ENCODE results near the gene B3GAT3. TPM values are rescaled to one million over a fixed set of nuclear protein-coding genes. Genes with fewer than 3 reads are reported as not detected.

B3GAT3 gene
- polyA plus RNA-seq, 4 donors = 16.3 to 39.3 (median 30.1) TPM

DNA sequence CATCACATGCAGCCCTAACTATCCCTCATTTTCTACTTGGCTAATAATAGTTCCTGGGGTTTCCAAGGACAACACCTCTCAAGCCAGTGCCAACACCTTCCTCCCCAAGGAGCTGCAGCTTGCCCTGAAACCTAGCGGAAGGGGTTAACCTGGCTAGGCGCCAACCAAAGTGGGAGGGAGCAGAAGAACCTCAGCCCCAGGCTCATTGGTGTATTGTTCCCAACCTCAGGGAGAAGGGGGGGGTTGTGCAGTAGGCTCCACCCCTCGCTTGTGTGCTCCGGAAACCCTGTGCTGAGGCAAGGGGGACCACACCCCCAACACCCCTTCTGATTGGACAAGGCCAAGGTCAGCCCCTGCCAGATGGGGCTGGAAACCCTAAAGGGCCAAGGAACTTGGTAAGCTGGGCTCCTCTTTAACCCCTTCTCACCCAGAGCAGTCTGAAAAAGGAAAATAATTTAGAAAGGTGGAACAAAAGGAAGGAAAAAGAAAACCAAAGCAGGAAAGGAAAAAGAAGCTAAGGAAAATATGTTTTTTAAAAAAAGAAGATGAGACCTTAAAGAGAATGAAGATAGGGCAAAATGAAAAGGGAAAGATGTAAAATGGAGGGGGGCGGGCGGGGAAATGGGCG lies 22.6 kb downstream of the B3GAT3 start:
- H3K4me1 ChIP-seq (ENCODE audit: control insufficient read depth in 3 of 3, insufficient read depth in 2 of 3, low read depth in 1 of 3, low read length in 2 of 3) = peaks cover 6 to 28% (median 6%) of the 10 kb centered on the region in 3 donors
- peaks cover 0 to 8% (median 0%) of the 10 kb centered on the region in 3 donors for H3K27me3 ChIP-seq (ENCODE audit: control insufficient read depth in 3 of 3, insufficient read depth in 3 of 3, low read length in 3 of 3)
- DNase-seq = peak; percentile 89 to 91
- no peaks in the 10 kb centered on the region for H3K9me3 ChIP-seq (ENCODE audit: control insufficient read depth in 2 of 2, insufficient read depth in 1 of 2, low read depth in 1 of 2, low read length in 1 of 2)
- 28 to 39% (median 33%) methylated on average over 7 of the region's 7 CpGs for WGBS, 3 donors
- FAIRE-seq = no peak
- H3K27ac ChIP-seq (ENCODE audit: low read depth in 1 of 3, low read length in 2 of 3) = peak overlapping the region in 2 of 3 donors; percentile 25 to 39
- peaks cover 21 to 58% (median 22%) of the 10 kb centered on the region in 3 donors for H3K36me3 ChIP-seq (ENCODE audit: control insufficient read depth in 3 of 3, insufficient read depth in 2 of 3, low read depth in 1 of 3, low read length in 3 of 3)
- no peak overlapping the region for H3K4me3 ChIP-seq (ENCODE audit: low read depth in 1 of 3, low read length in 3 of 3)

DNA sequence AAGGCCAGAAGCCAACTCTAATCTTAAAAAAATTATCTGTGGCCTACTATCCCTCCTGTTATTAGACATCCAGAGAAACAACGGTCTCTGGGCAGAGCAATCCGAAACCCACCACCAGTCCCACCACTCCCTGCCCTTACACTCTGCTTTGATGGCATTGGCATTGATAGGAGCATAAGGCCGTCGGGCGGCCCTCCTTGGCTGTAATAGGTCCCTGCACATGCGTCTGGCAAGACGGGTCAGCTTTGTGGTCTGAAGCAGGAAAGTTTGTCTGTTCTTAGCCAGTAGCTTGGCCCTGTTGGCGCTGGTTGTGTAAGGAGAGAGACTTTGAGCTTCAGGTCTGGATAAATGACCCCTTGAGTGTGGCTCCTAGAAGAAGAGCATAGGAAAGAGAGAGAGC lies 26.7 kb downstream of the B3GAT3 start:
- Histone ChIP-seq H3K27ac (ENCODE audit: low read depth in 1 of 3, low read length in 2 of 3) (no peak overlapping the region), H3K4me3 (ENCODE audit: low read depth in 1 of 3, low read length in 3 of 3) (no peak overlapping the region), H3K27me3 (ENCODE audit: control insufficient read depth in 3 of 3, insufficient read depth in 3 of 3, low read length in 3 of 3) (no peaks in the 10 kb centered on the region), H3K36me3 (ENCODE audit: control insufficient read depth in 3 of 3, insufficient read depth in 2 of 3, low read depth in 1 of 3, low read length in 3 of 3) (peaks cover 21 to 66% (median 22%) of the 10 kb centered on the region in 3 donors), H3K9me3 (ENCODE audit: control insufficient read depth in 2 of 2, insufficient read depth in 1 of 2, low read depth in 1 of 2, low read length in 1 of 2) (no peaks in the 10 kb centered on the region), H3K4me1 (ENCODE audit: control insufficient read depth in 3 of 3, insufficient read depth in 2 of 3, low read depth in 1 of 3, low read length in 2 of 3) (peaks cover 9 to 26% (median 9%) of the 10 kb centered on the region in 3 donors)
- WGBS, 3 donors = 86 to 91% (median 87%) methylated on average over 8 of the region's 8 CpGs
- FAIRE-seq = no peak
- no peak for DNase-seq

DNA sequence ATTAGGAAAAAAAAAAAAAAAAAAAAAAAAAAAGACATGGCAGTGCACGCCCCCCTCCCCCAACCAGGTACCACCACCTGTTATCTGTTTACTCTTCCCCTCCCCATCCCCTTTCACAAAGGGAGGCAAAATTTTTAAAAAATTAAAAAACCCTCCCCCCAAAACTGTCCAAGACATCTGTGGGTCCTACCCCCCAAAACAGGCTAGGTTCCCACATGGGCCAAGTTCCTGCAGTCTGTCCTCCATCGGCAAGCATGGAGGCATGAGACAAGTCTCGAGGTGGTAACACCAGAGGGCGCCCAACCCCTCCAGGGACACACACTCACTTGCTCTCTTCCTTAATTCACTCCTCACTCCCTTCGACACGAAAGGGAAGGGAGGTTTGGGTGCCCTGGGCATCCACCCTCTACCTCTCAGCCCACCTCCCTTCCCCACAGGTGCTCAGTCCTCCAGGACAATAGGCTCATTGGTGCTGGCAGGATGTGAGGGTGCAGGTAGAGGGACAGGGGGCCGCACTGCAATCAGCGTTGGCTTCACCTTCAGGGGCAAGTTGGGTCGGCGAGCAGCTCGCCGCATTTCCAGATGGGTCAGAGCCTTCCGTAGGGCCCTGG lies 28.2 kb downstream of the B3GAT3 start:
- peaks cover 3 to 18% (median 3%) of the 10 kb centered on the region in 3 donors for H3K4me1 ChIP-seq (ENCODE audit: control insufficient read depth in 3 of 3, insufficient read depth in 2 of 3, low read depth in 1 of 3, low read length in 2 of 3)
- no peaks in the 10 kb centered on the region for H3K9me3 ChIP-seq (ENCODE audit: control insufficient read depth in 2 of 2, insufficient read depth in 1 of 2, low read depth in 1 of 2, low read length in 1 of 2)
- no peak for FAIRE-seq
- H3K4me3 ChIP-seq (ENCODE audit: low read depth in 1 of 3, low read length in 3 of 3) = no peak overlapping the region
- peak overlapping the region in 1 of 3 donors; percentile 32 for H3K27ac ChIP-seq (ENCODE audit: low read depth in 1 of 3, low read length in 2 of 3)
- 56 to 61% (median 59%) methylated on average over 13 of the region's 13 CpGs for WGBS, 3 donors
- H3K36me3 ChIP-seq (ENCODE audit: control insufficient read depth in 3 of 3, insufficient read depth in 2 of 3, low read depth in 1 of 3, low read length in 3 of 3) = peaks cover 21 to 64% (median 22%) of the 10 kb centered on the region in 3 donors
- DNase-seq = peak; percentile 80 to 84
- no peaks in the 10 kb centered on the region for H3K27me3 ChIP-seq (ENCODE audit: control insufficient read depth in 3 of 3, insufficient read depth in 3 of 3, low read length in 3 of 3)

DNA sequence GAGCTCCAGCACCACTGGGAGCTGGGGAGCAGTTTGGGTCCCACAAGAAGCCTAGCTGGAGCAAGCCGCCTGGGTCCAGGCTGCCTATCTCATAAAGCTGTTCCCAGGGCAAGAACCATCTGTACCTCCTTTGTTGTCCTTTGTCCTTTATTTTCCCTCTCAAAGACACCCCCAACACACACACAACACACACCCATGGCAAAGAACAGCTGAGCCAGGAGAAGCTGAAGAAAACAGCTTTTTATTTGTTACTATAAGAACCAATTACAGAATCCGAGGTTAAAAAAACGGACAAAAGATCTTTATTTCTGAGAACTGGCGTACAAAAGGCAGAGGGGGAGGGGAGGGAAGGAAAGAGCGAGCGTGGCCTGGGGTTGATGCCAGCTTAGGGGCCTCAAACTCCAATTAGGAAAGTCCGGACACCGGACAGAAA lies 28.8 kb downstream of the B3GAT3 start:
- H3K27me3 ChIP-seq (ENCODE audit: control insufficient read depth in 3 of 3, insufficient read depth in 3 of 3, low read length in 3 of 3) = no peaks in the 10 kb centered on the region
- no peak overlapping the region for H3K4me3 ChIP-seq (ENCODE audit: low read depth in 1 of 3, low read length in 3 of 3)
- peak overlapping the region; percentile 96 for H3K27ac ChIP-seq (ENCODE audit: low read depth in 1 of 3, low read length in 2 of 3)
- WGBS, 3 donors = 74 to 79% (median 75%) methylated on average over 8 of the region's 8 CpGs
- H3K36me3 ChIP-seq (ENCODE audit: control insufficient read depth in 3 of 3, insufficient read depth in 2 of 3, low read depth in 1 of 3, low read length in 3 of 3) = peaks cover 17 to 65% (median 22%) of the 10 kb centered on the region in 3 donors
- H3K9me3 ChIP-seq (ENCODE audit: control insufficient read depth in 2 of 2, insufficient read depth in 1 of 2, low read depth in 1 of 2, low read length in 1 of 2) = no peaks in the 10 kb centered on the region
- no peak for FAIRE-seq
- peaks cover 3 to 18% (median 3%) of the 10 kb centered on the region in 3 donors for H3K4me1 ChIP-seq (ENCODE audit: control insufficient read depth in 3 of 3, insufficient read depth in 2 of 3, low read depth in 1 of 3, low read length in 2 of 3)
- DNase-seq = no peak

DNA sequence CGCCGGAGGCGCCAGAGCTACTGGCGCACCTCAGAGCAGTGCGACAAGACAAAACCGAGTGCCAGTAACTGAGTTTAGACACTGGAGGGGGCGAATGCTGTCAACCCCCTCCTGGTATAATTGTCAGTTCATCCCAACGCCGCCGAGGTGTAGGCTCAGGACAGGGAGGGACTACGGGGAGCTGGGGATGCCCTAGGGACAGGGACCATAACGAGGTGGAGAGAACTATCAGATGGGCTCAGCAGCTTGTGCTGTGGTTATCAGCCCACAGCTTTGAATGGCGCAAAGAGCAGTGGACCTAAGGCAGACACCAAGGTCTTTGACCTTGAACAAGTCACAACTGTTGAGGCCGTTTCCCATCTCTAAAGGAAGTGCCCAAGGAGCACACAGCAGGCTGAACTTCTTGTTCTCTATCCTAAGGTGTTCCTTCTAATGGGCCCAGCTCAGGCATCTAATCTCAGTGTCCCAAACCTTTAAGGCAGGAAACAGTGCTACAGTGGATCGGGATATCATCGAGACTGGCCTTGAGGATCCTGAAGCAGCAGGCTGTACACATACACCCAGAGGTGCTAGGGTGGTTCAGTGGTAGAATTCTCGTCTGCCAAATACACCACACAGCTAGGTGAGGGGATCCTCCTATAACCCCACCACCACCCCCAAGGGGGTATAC lies 29.5 kb downstream of the B3GAT3 start:
- Histone ChIP-seq H3K4me3 (ENCODE audit: low read depth in 1 of 3, low read length in 3 of 3) (peak overlapping the region; percentile 4 to 70 (median 53)), H3K9me3 (ENCODE audit: control insufficient read depth in 2 of 2, insufficient read depth in 1 of 2, low read depth in 1 of 2, low read length in 1 of 2) (no peaks in the 10 kb centered on the region), H3K36me3 (ENCODE audit: control insufficient read depth in 3 of 3, insufficient read depth in 2 of 3, low read depth in 1 of 3, low read length in 3 of 3) (peaks cover 17 to 59% (median 17%) of the 10 kb centered on the region in 3 donors), H3K4me1 (ENCODE audit: control insufficient read depth in 3 of 3, insufficient read depth in 2 of 3, low read depth in 1 of 3, low read length in 2 of 3) (peaks cover 3 to 18% (median 3%) of the 10 kb centered on the region in 3 donors), H3K27me3 (ENCODE audit: control insufficient read depth in 3 of 3, insufficient read depth in 3 of 3, low read length in 3 of 3) (no peaks in the 10 kb centered on the region), H3K27ac (ENCODE audit: low read depth in 1 of 3, low read length in 2 of 3) (peak overlapping the region; percentile 96)
- 11 to 13% (median 12%) methylated on average over 17 of the region's 17 CpGs for WGBS, 3 donors
- FAIRE-seq (no peak), DNase-seq (peak in 1 of 2 donors; percentile 55)

DNA sequence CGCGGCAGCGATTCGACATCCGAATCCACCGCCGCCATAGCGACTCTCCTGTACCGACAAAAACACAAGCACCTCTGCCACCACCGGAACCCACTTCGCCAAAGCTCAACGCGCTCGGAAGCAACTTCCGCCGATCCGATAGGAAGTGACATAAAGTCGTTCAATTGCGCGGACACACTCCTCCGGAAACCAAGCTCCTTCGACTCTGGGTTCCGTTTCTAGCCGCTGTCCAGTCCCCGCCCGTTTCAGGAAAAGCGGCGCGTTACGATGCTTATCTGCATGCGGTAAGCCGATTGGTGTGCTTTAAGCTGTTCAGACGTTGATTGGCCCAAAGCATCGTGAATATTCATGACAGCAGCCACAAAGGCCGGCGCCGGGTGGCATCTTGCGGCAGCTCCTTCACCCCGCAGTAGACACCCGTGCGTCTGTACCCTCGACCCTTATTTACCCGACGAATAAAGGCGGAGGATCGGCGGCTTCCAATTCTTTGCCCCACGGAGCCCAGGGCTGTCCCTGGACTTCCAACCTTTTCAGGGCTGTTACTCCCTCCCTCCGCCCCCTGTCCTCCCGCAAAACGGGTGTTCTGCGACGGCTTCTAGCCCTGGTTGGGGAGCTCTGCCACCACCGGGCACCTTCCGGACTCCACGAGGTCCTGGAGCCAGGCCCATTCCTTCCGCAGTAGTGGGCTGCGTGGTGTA lies 30.2 kb downstream of the B3GAT3 start, which contains the start of gene TUT1:
Gene TUT1, minus strand, starts transcription at position 76 of the 698 bp plus-strand sequence. Its CDS starts 38 bp downstream, at position 38.
- Histone ChIP-seq H3K27me3 (ENCODE audit: control insufficient read depth in 3 of 3, insufficient read depth in 3 of 3, low read length in 3 of 3) (no peaks in the 10 kb centered on the region), H3K27ac (ENCODE audit: low read depth in 1 of 3, low read length in 2 of 3) (peak within 1 kb of the TSS; percentile 96), H3K4me1 (ENCODE audit: control insufficient read depth in 3 of 3, insufficient read depth in 2 of 3, low read depth in 1 of 3, low read length in 2 of 3) (peaks cover 3 to 18% (median 3%) of the 10 kb centered on the region in 3 donors), H3K9me3 (ENCODE audit: control insufficient read depth in 2 of 2, insufficient read depth in 1 of 2, low read depth in 1 of 2, low read length in 1 of 2) (no peaks in the 10 kb centered on the region), H3K36me3 (ENCODE audit: control insufficient read depth in 3 of 3, insufficient read depth in 2 of 3, low read depth in 1 of 3, low read length in 3 of 3) (peaks cover 13 to 55% (median 17%) of the 10 kb centered on the region in 3 donors), H3K4me3 (ENCODE audit: low read depth in 1 of 3, low read length in 3 of 3) (peak within 1 kb of the TSS; percentile 45 to 95 (median 67))
- DNase-seq = peak; percentile 99 to 100
- FAIRE-seq = no peak
- 0% methylated on average over 58 of the region's 58 CpGs for WGBS, 3 donors

DNA sequence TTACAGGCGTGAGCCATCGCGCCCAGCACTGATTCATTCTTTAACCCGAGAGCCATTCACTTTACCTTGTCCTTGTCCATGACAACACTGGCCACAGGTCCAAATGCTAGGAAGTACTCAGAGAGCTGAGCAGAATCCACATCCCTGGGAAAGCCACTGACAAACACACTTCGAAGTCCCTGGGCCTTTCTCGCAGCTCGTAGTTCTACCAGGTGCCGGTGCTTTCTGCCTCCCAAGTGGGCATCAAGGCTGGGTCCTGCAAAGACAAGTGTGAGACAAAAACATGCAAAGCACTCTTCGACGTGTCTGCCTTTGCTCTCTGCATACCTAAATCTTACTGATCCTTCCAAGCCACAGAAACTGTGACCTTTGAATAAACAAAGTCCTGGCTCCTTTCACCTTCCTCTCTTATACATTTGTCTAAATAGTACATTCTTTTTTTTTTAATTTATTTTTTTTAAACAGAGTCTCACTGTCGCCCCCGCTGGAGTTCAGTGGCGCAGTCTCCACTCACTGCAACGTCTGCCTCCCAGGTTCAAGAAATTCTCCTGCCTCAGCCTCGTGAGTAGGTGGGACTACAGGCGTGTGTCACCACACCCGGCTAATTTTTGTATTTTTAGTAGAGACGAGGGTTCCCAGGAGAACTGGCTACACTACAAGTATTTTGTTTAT lies 32.7 kb downstream of the B3GAT3 start:
- DNase-seq (no peak), FAIRE-seq (no peak)
- Histone ChIP-seq H3K27ac (ENCODE audit: low read depth in 1 of 3, low read length in 2 of 3) (no peak overlapping the region), H3K36me3 (ENCODE audit: control insufficient read depth in 3 of 3, insufficient read depth in 2 of 3, low read depth in 1 of 3, low read length in 3 of 3) (peaks cover 0 to 50% (median 2%) of the 10 kb centered on the region in 3 donors), H3K4me1 (ENCODE audit: control insufficient read depth in 3 of 3, insufficient read depth in 2 of 3, low read depth in 1 of 3, low read length in 2 of 3) (peaks cover 3 to 18% (median 3%) of the 10 kb centered on the region in 3 donors), H3K27me3 (ENCODE audit: control insufficient read depth in 3 of 3, insufficient read depth in 3 of 3, low read length in 3 of 3) (no peaks in the 10 kb centered on the region), H3K9me3 (ENCODE audit: control insufficient read depth in 2 of 2, insufficient read depth in 1 of 2, low read depth in 1 of 2, low read length in 1 of 2) (no peaks in the 10 kb centered on the region), H3K4me3 (ENCODE audit: low read depth in 1 of 3, low read length in 3 of 3) (no peak overlapping the region)
- WGBS, 3 donors = 66 to 72% (median 66%) methylated on average over 18 of the region's 18 CpGs

Data from small intestine (tissue), 7 donors.